ENCODE measurements around the gene RAF1.

DNA sequence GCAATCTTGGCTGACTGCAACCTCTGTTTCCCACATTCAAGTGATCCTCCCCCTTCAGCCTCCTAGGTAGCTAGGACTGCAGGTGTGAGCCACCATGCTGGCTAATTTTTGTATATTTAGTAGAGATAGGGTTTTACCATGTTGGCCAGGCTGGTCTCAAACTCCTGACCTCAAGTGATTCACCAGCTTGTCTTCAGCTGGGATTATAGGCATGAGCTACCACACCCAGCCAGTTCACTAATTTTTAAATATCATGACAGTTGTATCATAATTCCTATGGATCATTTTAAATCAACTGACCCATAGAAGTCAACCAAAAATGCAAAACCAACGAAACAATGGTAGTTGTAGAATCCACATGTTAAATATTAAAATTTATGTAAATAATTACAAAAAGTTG, 35.1 kb downstream of the RAF1 start:
- TF ChIP-seq, protein P1, sequence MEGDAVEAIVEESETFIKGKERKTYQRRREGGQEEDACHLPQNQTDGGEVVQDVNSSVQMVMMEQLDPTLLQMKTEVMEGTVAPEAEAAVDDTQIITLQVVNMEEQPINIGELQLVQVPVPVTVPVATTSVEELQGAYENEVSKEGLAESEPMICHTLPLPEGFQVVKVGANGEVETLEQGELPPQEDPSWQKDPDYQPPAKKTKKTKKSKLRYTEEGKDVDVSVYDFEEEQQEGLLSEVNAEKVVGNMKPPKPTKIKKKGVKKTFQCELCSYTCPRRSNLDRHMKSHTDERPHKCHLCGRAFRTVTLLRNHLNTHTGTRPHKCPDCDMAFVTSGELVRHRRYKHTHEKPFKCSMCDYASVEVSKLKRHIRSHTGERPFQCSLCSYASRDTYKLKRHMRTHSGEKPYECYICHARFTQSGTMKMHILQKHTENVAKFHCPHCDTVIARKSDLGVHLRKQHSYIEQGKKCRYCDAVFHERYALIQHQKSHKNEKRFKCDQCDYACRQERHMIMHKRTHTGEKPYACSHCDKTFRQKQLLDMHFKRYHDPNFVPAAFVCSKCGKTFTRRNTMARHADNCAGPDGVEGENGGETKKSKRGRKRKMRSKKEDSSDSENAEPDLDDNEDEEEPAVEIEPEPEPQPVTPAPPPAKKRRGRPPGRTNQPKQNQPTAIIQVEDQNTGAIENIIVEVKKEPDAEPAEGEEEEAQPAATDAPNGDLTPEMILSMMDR (IDR thresholded peaks at IDR 0.05; ENCODE audit: extremely low read depth in 1 of 2, insufficient read depth in 1 of 2, low read depth in 1 of 2, low read length in 2 of 2): no peak
- TF ChIP-seq POLR2A (IDR thresholded peaks at IDR 0.05; ENCODE audit: low read depth, low read length) (no peak), EZH2 (IDR thresholded peaks at IDR 0.05; ENCODE audit: borderline replicate concordance, low read depth, low read length, severe bottlenecking) (no peak), FOS (IDR thresholded peaks at IDR 0.05; ENCODE audit: borderline replicate concordance, insufficient read depth, low read length) (no peak), POLR2AphosphoS5 (IDR thresholded peaks at IDR 0.05; ENCODE audit: insufficient read depth, low read depth, low read length) (no peak), GATA2 (IDR thresholded peaks at IDR 0.05; ENCODE audit: insufficient read depth, insufficient read length, low read depth, low read length) (no peak), JUN (IDR thresholded peaks at IDR 0.05; ENCODE audit: borderline replicate concordance, insufficient read depth, insufficient read length, low read depth) (no peak), MYC (IDR thresholded peaks at IDR 0.05; ENCODE audit: low read depth, low read length) (no peak)
- TF ChIP-seq, protein P2, sequence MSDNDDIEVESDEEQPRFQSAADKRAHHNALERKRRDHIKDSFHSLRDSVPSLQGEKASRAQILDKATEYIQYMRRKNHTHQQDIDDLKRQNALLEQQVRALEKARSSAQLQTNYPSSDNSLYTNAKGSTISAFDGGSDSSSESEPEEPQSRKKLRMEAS (IDR thresholded peaks at IDR 0.05; ENCODE audit: insufficient read depth, insufficient read length): no peak

Measured in endothelial cell of umbilical vein (primary cell).